GM23338 (cell line): Measurements from ENCODE around the gene DBF4B. TPM values are rescaled to one million over a fixed set of nuclear protein-coding genes. Genes with fewer than 3 reads are reported as not detected.

Experiments
- ATAC-seq: fragments of 200-7000 bp; cut with Tn5 transposase; 3 replicates; pipeline ENCODE4 v1.9.1; 2020
- DNase-seq: peaks from one replicate; pipeline ENCODE4 v3.0.0-alpha.2; 2015; ENCODE audit warnings: low spot score
- H2AFZ ChIP-seq: fragments of 200-600 bp; sonication (generic); 2 replicates; pipeline ENCODE4 v1.8.0; 2016; ENCODE audit warnings: antibody characterized with exemption, mild to moderate bottlenecking, moderate library complexity
- H3F3A ChIP-seq: fragments of 200-600 bp; sonication (generic); replicated peaks from 2 replicates; pipeline ENCODE4 v1.8.0; 2017; ENCODE audit warnings: antibody characterized with exemption, mixed run types, low read depth
- H3K27ac ChIP-seq: fragments of 200-600 bp; sonication (generic); 2 replicates; pipeline ENCODE4 v1.6.1; 2016; ENCODE audit warnings: low read depth
- H3K27me3 ChIP-seq: fragments of 200-600 bp; sonication (generic); 2 replicates; pipeline ENCODE4 v1.8.0; 2016; ENCODE audit warnings: mild to moderate bottlenecking, mixed run types, moderate library complexity; ENCODE audit not compliant: insufficient read depth
- H3K36me3 ChIP-seq: fragments of 200-600 bp; sonication (generic); 2 replicates; pipeline ENCODE4 v1.8.0; 2016; ENCODE audit warnings: mild to moderate bottlenecking; ENCODE audit not compliant: insufficient read depth
- H3K4me1 ChIP-seq: fragments of 200-600 bp; sonication (generic); 2 replicates; pipeline ENCODE4 v1.8.0; 2016; ENCODE audit warnings: mild to moderate bottlenecking, moderate library complexity; ENCODE audit not compliant: insufficient read depth
- H3K4me2 ChIP-seq: fragments of 200-600 bp; sonication (generic); 2 replicates; pipeline ENCODE4 v1.7.1; 2017; ENCODE audit warnings: mixed run types
- H3K4me3 ChIP-seq: fragments of 200-600 bp; sonication (generic); 2 replicates; pipeline ENCODE4 v1.6.1; 2016; ENCODE audit warnings: mixed run types
- H3K79me2 ChIP-seq: fragments of 200-600 bp; sonication (generic); replicated peaks from 2 replicates; pipeline ENCODE4 v1.8.0; 2017; ENCODE audit warnings: mild to moderate bottlenecking; ENCODE audit not compliant: insufficient read depth
- H3K9me2 ChIP-seq: fragments of 200-600 bp; sonication (generic); 2 replicates; pipeline ENCODE4 v1.8.0; 2017; ENCODE audit not compliant: insufficient read depth
- H4K20me1 ChIP-seq: fragments of 200-600 bp; sonication (generic); replicated peaks from 2 replicates; pipeline ENCODE4 v1.8.0; 2017; ENCODE audit warnings: mild to moderate bottlenecking; ENCODE audit not compliant: insufficient read depth
- H3K27ac Mint-ChIP-seq: 2 replicates; pipeline ENCODE4 v1.8.0; 2020; ENCODE audit warnings: inconsistent platforms, mild to moderate bottlenecking, moderate library complexity, mixed read lengths
- H3K27me3 Mint-ChIP-seq: 3 replicates; pipeline ENCODE4 v1.8.0; 2022; ENCODE audit warnings: low read depth, mild to moderate bottlenecking, moderate library complexity, mixed read lengths, inconsistent platforms; ENCODE audit not compliant: insufficient read depth, poor library complexity
- H3K36me3 Mint-ChIP-seq: 3 replicates; pipeline ENCODE4 v1.8.0; 2021; ENCODE audit warnings: low read depth, mild to moderate bottlenecking, inconsistent platforms, moderate library complexity, mixed read lengths
- H3K4me1 Mint-ChIP-seq: 3 replicates; pipeline ENCODE4 v1.8.0; 2020; ENCODE audit warnings: mild to moderate bottlenecking, inconsistent platforms, mixed read lengths
- H3K4me3 Mint-ChIP-seq: 3 replicates; pipeline ENCODE4 v1.8.0; 2021; ENCODE audit warnings: moderate library complexity, mild to moderate bottlenecking, inconsistent platforms, mixed read lengths
- H3K9me3 Mint-ChIP-seq: 3 replicates; pipeline ENCODE4 v1.8.0; 2020; ENCODE audit warnings: moderate library complexity, mild to moderate bottlenecking, inconsistent platforms, mixed read lengths
- CREB1 ChIP-seq: fragments of 250-450 bp; sonication (Bioruptor Pico); IDR thresholded peaks from 2 replicates; pipeline ENCODE4 v1.5.0; 2020; ENCODE audit warnings: low read depth, mild to moderate bottlenecking, moderate library complexity
- CTCF ChIP-seq, 2 experiments: fragments of 200-600 bp in 1 of 2; sonication (generic) in 1 of 2; conservative IDR thresholded peaks; 2 replicates each; pipeline versions ENCODE4 v1.5.1 to v1.6.1; 2016 to 2017; ENCODE audit warnings: antibody characterized with exemption in 2 of 2, low read depth in 2 of 2, mild to moderate bottlenecking in 2 of 2, moderate library complexity in 1 of 2
- ETS1 ChIP-seq: IDR thresholded peaks from 2 replicates; pipeline ENCODE4 v1.6.1; 2016; ENCODE audit warnings: antibody characterized with exemption
- EZH2 ChIP-seq: fragments of 200-600 bp; sonication (generic); IDR thresholded peaks from one replicate; pipeline ENCODE4 v1.8.0; 2017; ENCODE audit warnings: antibody characterized with exemption, mild to moderate bottlenecking, low read depth; ENCODE audit not compliant: unreplicated experiment
- JUNB ChIP-seq: IDR thresholded peaks from one replicate; pipeline ENCODE4 v1.6.1; 2016; ENCODE audit warnings: antibody characterized with exemption; ENCODE audit not compliant: unreplicated experiment
- NANOG ChIP-seq: IDR thresholded peaks from 2 replicates; pipeline ENCODE4 v1.6.1; 2016; ENCODE audit warnings: antibody characterized with exemption, borderline replicate concordance
- POLR2AphosphoS5 ChIP-seq: IDR thresholded peaks from 2 replicates; pipeline ENCODE4 v1.6.1; 2016; ENCODE audit warnings: antibody characterized with exemption, low read depth
- REST ChIP-seq: IDR thresholded peaks from one replicate; pipeline ENCODE4 v1.6.1; 2018; ENCODE audit warnings: antibody characterized with exemption; ENCODE audit not compliant: unreplicated experiment
- ZNF331 ChIP-seq: fragments of 250-450 bp; sonication (Bioruptor Pico); IDR thresholded peaks from 2 replicates; pipeline ENCODE4 v1.5.0; 2020; ENCODE audit warnings: low read depth, mild to moderate bottlenecking, moderate library complexity
- ZNF462 ChIP-seq: fragments of 250-450 bp; sonication (Bioruptor Pico); IDR thresholded peaks from 2 replicates; pipeline ENCODE4 v1.5.0; 2020; ENCODE audit warnings: mild to moderate bottlenecking, moderate library complexity
- polyA plus RNA-seq: library from polyadenylated mRNA; unstranded; fragments of >200 nt; fragmentation: Nextera tagmentation; extraction: Ambion mirVana; gene quantifications from 2 replicates; pipeline ENCODE4 v1.2.1, GENCODE V29; 2016
- total RNA-seq: library from RNA; depleted of rRNA; stranded (reverse); fragments of >200 nt; shearing (Covaris generic); gene quantifications from 2 replicates; pipeline ENCODE4 v1.2.3, GENCODE V29; 2014

Gene DBF4B
- total and polyA plus RNA-seq, 2 experiments from 2014 or later, result 9.9 to 16.4 TPM

- TF ChIP-seq ZNF462 (CRISPR knock-in tag) (no peak), ETS1 (no peak)
Measured at GRCh38 chr17:44779211-44780025, 71.0 kb downstream of the DBF4B start (continued).

GRCh38 chr17:44780161-44780560 lies 71.7 kb downstream of the DBF4B start:
- H3K36me3 ChIP-seq, result no peaks in the 10 kb centered on the region
- H3K27ac Mint-ChIP-seq, result no peak overlapping the region; the same call in 1 of the 2 replicates
- H3K27me3 ChIP-seq, result peaks cover 12% of the 10 kb centered on the region
- H3F3A ChIP-seq, result 0 out of 2 replicates have a peak, but pooled peaks cover 4% of the 10 kb centered on the region
- no peaks in the 10 kb centered on the region for H3K9me3 Mint-ChIP-seq
- no peaks in the 10 kb centered on the region for H3K36me3 Mint-ChIP-seq
- H3K4me2 ChIP-seq, result no peak overlapping the region
- no peak overlapping the region; the same call in 1 of the 2 replicates for H3K4me3 ChIP-seq
- H3K27me3 Mint-ChIP-seq, result peaks cover 33% of the 10 kb centered on the region
- no peaks in the 10 kb centered on the region for H3K79me2 ChIP-seq
- no peak overlapping the region for H3K27ac ChIP-seq
- H3K4me3 Mint-ChIP-seq, result no peak overlapping the region; the same call in 2 of the 3 replicates
- DNase-seq (no peak), ATAC-seq (no peak)
- H3K4me1 ChIP-seq, result peaks cover 25% of the 10 kb centered on the region
- H2AFZ ChIP-seq, result no peak overlapping the region
- peaks cover 29% of the 10 kb centered on the region for H3K4me1 Mint-ChIP-seq
- no peaks in the 10 kb centered on the region for H3K9me2 ChIP-seq
- no peaks in the 10 kb centered on the region for H4K20me1 ChIP-seq
- no peak for TF ChIP-seq JUNB
- no peak for TF ChIP-seq NANOG
- no peak for TF ChIP-seq REST
- no peak for TF ChIP-seq ETS1
- TF ChIP-seq EZH2, result no peak
- no peak for TF ChIP-seq CTCF (conservative IDR thresholded peaks at IDR 0.05; ENCODE audit: low read depth in 2 of 2)
- TF ChIP-seq ZNF331 (CRISPR knock-in tag), result no peak
- no peak for TF ChIP-seq CREB1 (CRISPR knock-in tag)
- no peak for TF ChIP-seq POLR2AphosphoS5
